Measurements from ENCODE around the gene IRF2BPL. TPM values are rescaled to one million over a fixed set of nuclear protein-coding genes. Genes with fewer than 3 reads are reported as not detected.
A peak's percentile ranks its signal among the peaks of the same experiment; 100 is the strongest.

IRF2BPL gene
- total and polyA plus RNA-seq, 2 of the 8 experiments (the other 6 are each of a cell fraction or from before 2014, with no cell fraction given) = 18.8 to 57.0 TPM

- Histone ChIP-seq H4K8ac (ENCODE audit: extremely low read depth, insufficient read depth, low read length) (no peak overlapping the region), H2AFZ (ENCODE audit: low read length) (no peak overlapping the region), H3K27ac (ENCODE audit: low read depth, low read length) (no peak overlapping the region), H3K79me2 (ENCODE audit: control insufficient read depth in 1 of 2, insufficient read depth in 2 of 2, low read length in 2 of 2) (no peaks in the 10 kb centered on the region), H3K9ac (replicated peaks in 1 of 4; ENCODE audit: extremely low read depth in 1 of 4, low read depth in 3 of 4, low read length in 3 of 4) (no peak overlapping the region; a peak in 1 of 7 replicates), H2BK120ac (replicated peaks; ENCODE audit: low read depth, low read length) (no peak overlapping the region), H3K23ac (ENCODE audit: insufficient read length) (no peak overlapping the region), H4K91ac (replicated peaks; ENCODE audit: insufficient read length, low read length) (no peak overlapping the region), H3K79me1 (ENCODE audit: low read depth, low read length) (no peaks in the 10 kb centered on the region), H3K56ac (replicated peaks; ENCODE audit: insufficient read length, low read depth, low read length) (no peak overlapping the region), H3K23me2 (ENCODE audit: low read depth, low read length) (peaks cover 3% of the 10 kb centered on the region; the same call in 1 of the 2 replicates), H4K20me1 (replicated peaks in 1 of 2; ENCODE audit: control insufficient read depth in 1 of 2, insufficient read depth in 2 of 2, low read length in 2 of 2) (no peaks in the 10 kb centered on the region), H2BK5ac (ENCODE audit: low read depth, low read length) (no peak overlapping the region), H3K4me3 (ENCODE audit: extremely low read depth in 1 of 4, insufficient read depth in 2 of 4, low read depth in 3 of 4, low read length in 4 of 4) (no peak overlapping the region), H3K4me1 (replicated peaks in 1 of 4; ENCODE audit: control insufficient read depth in 3 of 4, insufficient read depth in 4 of 4, low read length in 3 of 4) (peaks cover 13 to 43% (median 24%) of the 10 kb centered on the region in 4 experiments; a peak in 6 of 7 replicates), H2BK20ac (ENCODE audit: low read length) (no peak overlapping the region), H2AK5ac (ENCODE audit: low read depth, low read length) (no peak overlapping the region), H3K4ac (replicated peaks; ENCODE audit: insufficient read length, low read depth, low read length) (no peak overlapping the region), H3K36me3 (ENCODE audit: control insufficient read depth in 2 of 4, insufficient read depth in 4 of 4, low read length in 3 of 4) (no peaks in the 10 kb centered on the region), H3K4me2 (ENCODE audit: insufficient read depth in 1 of 2, low read depth in 2 of 2, low read length in 2 of 2) (peak overlapping the region in 1 of 2 experiments; percentile 11; a peak in 1 of 4 replicates), H2BK12ac (ENCODE audit: low read depth, low read length) (no peak overlapping the region), H2BK15ac (ENCODE audit: low read length) (no peak overlapping the region), H3K14ac (ENCODE audit: insufficient read length) (no peak overlapping the region), H3K9me3 (ENCODE audit: insufficient read depth in 2 of 2, low read depth in 1 of 2, low read length in 1 of 2) (no peaks in the 10 kb centered on the region), H3K18ac (ENCODE audit: extremely low read depth, low read length) (no peak overlapping the region), H3K27me3 (replicated peaks in 1 of 4; ENCODE audit: control insufficient read depth in 3 of 4, extremely low read depth in 1 of 4, insufficient read depth in 3 of 4, low read length in 3 of 4) (no peaks in the 10 kb centered on the region), H4K5ac (ENCODE audit: insufficient read length, low read depth, low read length) (no peak overlapping the region)
- ChIA-PET POLR2A (ENCODE audit: partially characterized antibody) (interaction anchor here (0.6 to 2.5 kb wide), 6 partner anchors 7 to 88 kb away, joined by 3 to 10 read pairs (median 5); no protein-coding TSS in a partner anchor), CTCF (ENCODE audit: partially characterized antibody) (interaction anchor here (0.7 to 15.7 kb wide), 18 partner anchors 9 to 172 kb away, joined by 3 to 241 read pairs (median 6); no protein-coding TSS in a partner anchor)
- WGBS, 2 experiments (ENCODE audit: extremely low coverage in 1 of 2, insufficient coverage in 1 of 2, insufficient read length in 1 of 2, insufficient replicate concordance in 2 of 2, low coverage in 1 of 2, low lambda C conversion rate in 2 of 2, missing lambda C conversion rate in 1 of 2) = 22% methylated on average over 2 of the region's 2 CpGs; no CpG with 5 or more reads in 1 of the 2 experiments
- TF ChIP-seq CEBPB (IDR thresholded peaks at IDR 0.05; ENCODE audit: low read depth, low read length) (peak; percentile 51; the same call in 1 of the 2 replicates), RFX5 (IDR thresholded peaks at IDR 0.05; ENCODE audit: borderline replicate concordance, low read depth, low read length) (no peak), TAF7 (optimal IDR thresholded peaks at IDR 0.05; ENCODE audit: borderline replicate concordance, low read depth, low read length) (no peak), TEAD4 (IDR thresholded peaks at IDR 0.05; ENCODE audit: low read depth, low read length) (peak; percentile 53; the same call in 1 of the 2 replicates), SIN3A (conservative IDR thresholded peaks at IDR 0.05 in 1 of 2, IDR thresholded peaks at IDR 0.05 in 1 of 2; ENCODE audit: low read depth in 1 of 2, low read length in 2 of 2) (peak in 1 of 2 experiments; percentile 69; a peak in 1 of 4 replicates), SAP30 (IDR thresholded peaks at IDR 0.05; ENCODE audit: insufficient read depth, insufficient replicate concordance, low read length) (peak; percentile 27)
- no peak for FAIRE-seq
- no peak for DNase-seq (ENCODE audit: low read depth in 1 of 2, low spot score in 2 of 2)
Measured at GRCh38 chr14:77044783-77045237, 16.3 kb upstream of the IRF2BPL start.
